HepG2 (cell line): ENCODE measurements around the gene PIGK. TPM values are rescaled to one million over a fixed set of nuclear protein-coding genes. Genes with fewer than 3 reads are reported as not detected.

Experiments
- ATAC-seq: fragments of 200-7000 bp; cut with Tn5 transposase; 3 replicates; pipeline ENCODE4 v1.9.1; 2020; ENCODE audit warnings: mild to moderate bottlenecking, moderate library complexity
- BruUV-seq: library from RNA; stranded (reverse); fragments of 400-500 nt; replicated peaks from 2 replicates; lab custom pipeline; 2021; lab: Mats Ljungman, UMichigan
- CTCF ChIA-PET: fragments of 300-600 bp; formaldehyde crosslinking; extraction: SDS; loops from one replicate; lab custom pipeline; 2021; ENCODE audit warnings: low total read pairs, inconsistent platforms, low intra/inter-chr PET ratio; lab: Yijun Ruan, JAX
- POLR2A ChIA-PET: fragments of 350-600 bp; sonication (Branson Sonifier 250); formaldehyde crosslinking; loops from one replicate; lab custom pipeline; 2020; ENCODE audit warnings: antibody characterized with exemption, inconsistent platforms; lab: Yijun Ruan, JAX
- DNase-seq: peaks from one replicate; pipeline ENCODE4 v3.0.0-alpha.2; 2015; ENCODE audit warnings: low spot score
- FAIRE-seq: peaks from 3 replicates; lab custom pipeline; 2011; peaks lifted over from hg19 to GRCh38; lab: Jason Lieb, UNC
- H2AFZ ChIP-seq: one replicate; pipeline ENCODE4 v1.6.1; 2011; ENCODE audit warnings: low read length, inconsistent platforms
- H3K27ac ChIP-seq: fragments of 300-600 bp; 3 replicates; pipeline ENCODE4 v1.8.0; 2011; ENCODE audit warnings: mixed run types, mild to moderate bottlenecking, mixed read lengths, low read length, inconsistent platforms; ENCODE audit not compliant: insufficient read depth; ENCODE audit errors: extremely low read length
- H3K27me3 ChIP-seq, 2 experiments: fragments of 200-600 bp in 1 of 2; 2 replicates in 1 of 2; 3 replicates in 1 of 2; pipeline versions ENCODE4 v1.6.0 to v1.8.0; 2011; ENCODE audit warnings: low read length in 2 of 2, mild to moderate bottlenecking in 2 of 2, moderate library complexity in 2 of 2, inconsistent platforms in 1 of 2; ENCODE audit not compliant: insufficient read depth in 2 of 2, control insufficient read depth in 1 of 2
- H3K36me3 ChIP-seq, 2 experiments: fragments of 200-600 bp in 1 of 2; replicated peaks in 1 of 2; 2 replicates in 1 of 2; 3 replicates in 1 of 2; pipeline versions ENCODE4 v1.5.1 to v1.8.0; 2011; ENCODE audit warnings: low read length in 2 of 2, inconsistent platforms in 1 of 2; ENCODE audit not compliant: insufficient read depth in 2 of 2, control insufficient read depth in 1 of 2
- H3K4me1 ChIP-seq: 2 replicates; pipeline ENCODE4 v1.5.1; 2012; ENCODE audit warnings: low read length, inconsistent platforms; ENCODE audit not compliant: insufficient read depth
- H3K4me2 ChIP-seq: 2 replicates; pipeline ENCODE4 v1.6.0; 2011; ENCODE audit warnings: low read depth, low read length, inconsistent platforms
- H3K4me3 ChIP-seq, 3 experiments: fragments of 200-600 bp in 1 of 3; sonication (generic), shearing (Covaris generic) in 1 of 3; replicated peaks in 1 of 3; 2 replicates each; pipeline ENCODE4 v1.5.1; 2011 to 2016; ENCODE audit warnings: low read length in 3 of 3, inconsistent platforms in 2 of 3, low read depth in 2 of 3, mild to moderate bottlenecking in 2 of 3, control low read depth in 1 of 3, mixed read lengths in 1 of 3; ENCODE audit not compliant: insufficient read depth in 1 of 3
- H3K79me2 ChIP-seq: one replicate; pipeline ENCODE4 v1.6.1; 2011; ENCODE audit warnings: low read length, inconsistent platforms; ENCODE audit not compliant: insufficient read depth
- H3K9ac ChIP-seq: 2 replicates; pipeline ENCODE4 v1.6.0; 2011; ENCODE audit warnings: mild to moderate bottlenecking, low read depth, low read length, inconsistent platforms; ENCODE audit not compliant: insufficient read depth
- H3K9me3 ChIP-seq: 2 replicates; pipeline ENCODE4 v1.5.1; 2012; ENCODE audit warnings: mild to moderate bottlenecking, low read length
- H4K20me1 ChIP-seq: 2 replicates; pipeline ENCODE4 v1.6.0; 2011; ENCODE audit warnings: inconsistent platforms, mild to moderate bottlenecking, low read length, moderate library complexity; ENCODE audit not compliant: insufficient read depth
- WGBS: methylation state at CpG from one replicate; pipeline ENCODE4 v1.1.6; 2017; ENCODE audit warnings: low lambda C conversion rate; 5-methylcytosine and 5-hydroxymethylcytosine counted together
- in situ Hi-C: cut with HindIII; loops from 2 replicates; pipeline ENCODE4 v1.10.0; 2017; ENCODE audit warnings: low pct_unique_long_range_greater_than_20kb; ENCODE audit not compliant: extremely low pct_ligation_motif_present
- intact Hi-C: fragments of 100-400 bp; cut with micrococcal nuclease; formaldehyde crosslinking; loops from one replicate; pipeline ENCODE4 v1.10.0; 2022; ENCODE audit not compliant: unreplicated experiment
- microRNA-seq: library from miRNA; unstranded; fragments of <30 nt; microRNA quantifications from one replicate; pipeline ENCODE4, GENCODE V29; 2020
- polyA plus RNA-seq, 8 experiments: library from polyadenylated mRNA; depleted of rRNA in 3 of 8; stranded (reverse) in 7 of 8; unstranded in 1 of 8; fragments of >200 nt; fragmentation: Illumina TruSeq in 4 of 8; extraction: Trizol in 4 of 8; gene quantifications; 2 replicates each; pipeline versions ENCODE4 v1.2.1 to v1.2.3, GENCODE V29; 2011 to 2016; ENCODE audit warnings: low read depth in 4 of 8, missing spikeins in 1 of 8, mixed read lengths in 1 of 8; ENCODE audit not compliant: insufficient read depth in 1 of 8
- small RNA-seq, 3 experiments: library from RNA; depleted of rRNA; stranded (forward); fragments of <200 nt; gene quantifications; one replicate each; pipeline ENCODE3, GENCODE V24; 2012; ENCODE audit warnings: low read depth in 2 of 3, low replicate concordance in 1 of 3; ENCODE audit not compliant: insufficient read length in 3 of 3, insufficient read depth in 2 of 3
- total RNA-seq, 5 experiments: library from RNA; depleted of rRNA; stranded (reverse); fragments of >200 nt; fragmentation: Illumina TruSeq; extraction: Trizol; gene quantifications; 2 replicates each; pipeline ENCODE4 v1.2.3, GENCODE V29; 2016; ENCODE audit warnings: low read depth in 1 of 5
- TF ChIP-seq, protein P1 (sequence below): sonication (generic); formaldehyde crosslinking; conservative IDR thresholded peaks from 2 replicates; pipeline ENCODE4 v1.8.0; 2022; ENCODE audit warnings: mild to moderate bottlenecking, moderate library complexity, missing genetic modification reagents

The PIGK gene
- total and polyA plus RNA-seq, 2 of the 13 experiments (the other 11 are each of a cell fraction or from before 2014, with no cell fraction given): 14.7 to 38.5 TPM

DNA sequence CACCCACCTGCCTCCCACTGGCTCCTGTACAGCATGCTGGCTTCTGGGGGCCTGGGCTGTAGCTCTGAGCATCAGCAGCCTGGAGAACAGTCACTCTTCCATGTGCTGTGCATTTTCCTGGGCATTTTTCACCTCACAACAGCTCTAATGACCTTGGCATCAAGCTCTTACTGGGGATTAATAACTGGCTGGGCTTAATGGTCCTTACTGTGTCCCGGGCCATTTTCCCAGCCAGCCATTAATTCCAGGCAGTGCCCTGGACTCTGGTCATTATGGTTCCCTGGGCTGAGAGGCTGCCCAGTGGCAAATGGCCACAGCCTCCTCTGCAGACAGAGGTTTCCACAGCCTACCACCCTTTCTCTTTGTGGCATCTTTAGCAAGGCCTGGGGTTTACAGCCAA, 180.1 kb downstream of the PIGK start:
- no peak overlapping the region for H2AFZ ChIP-seq
- H3K4me2 ChIP-seq: no peak overlapping the region
- TF ChIP-seq, protein P1, sequence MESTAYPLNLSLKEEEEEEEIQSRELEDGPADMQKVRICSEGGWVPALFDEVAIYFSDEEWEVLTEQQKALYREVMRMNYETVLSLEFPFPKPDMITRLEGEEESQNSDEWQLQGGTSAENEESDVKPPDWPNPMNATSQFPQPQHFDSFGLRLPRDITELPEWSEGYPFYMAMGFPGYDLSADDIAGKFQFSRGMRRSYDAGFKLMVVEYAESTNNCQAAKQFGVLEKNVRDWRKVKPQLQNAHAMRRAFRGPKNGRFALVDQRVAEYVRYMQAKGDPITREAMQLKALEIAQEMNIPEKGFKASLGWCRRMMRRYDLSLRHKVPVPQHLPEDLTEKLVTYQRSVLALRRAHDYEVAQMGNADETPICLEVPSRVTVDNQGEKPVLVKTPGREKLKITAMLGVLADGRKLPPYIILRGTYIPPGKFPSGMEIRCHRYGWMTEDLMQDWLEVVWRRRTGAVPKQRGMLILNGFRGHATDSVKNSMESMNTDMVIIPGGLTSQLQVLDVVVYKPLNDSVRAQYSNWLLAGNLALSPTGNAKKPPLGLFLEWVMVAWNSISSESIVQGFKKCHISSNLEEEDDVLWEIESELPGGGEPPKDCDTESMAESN (CRISPR knock-in tag): no peak
- H3K79me2 ChIP-seq: no peaks in the 10 kb centered on the region
- intact Hi-C loops (no loop called here), in situ Hi-C loops (no loop called here)
- ATAC-seq (no peak), DNase-seq (no peak), FAIRE-seq (no peak)
- no peaks in the 10 kb centered on the region for H3K4me1 ChIP-seq
- H3K4me3 ChIP-seq: no peak overlapping the region
- no peak overlapping the region for H3K9ac ChIP-seq
- 0% methylated on average over 1 of the region's 1 CpG for WGBS
- CTCF ChIA-PET: no interaction called here
- no peaks in the 10 kb centered on the region for H3K9me3 ChIP-seq
- no peaks in the 10 kb centered on the region; the same call in 1 of the 2 replicates for H4K20me1 ChIP-seq
- no TSS peak for BruUV-seq
- no peaks in the 10 kb centered on the region for H3K27me3 ChIP-seq
- H3K27ac ChIP-seq: no peak overlapping the region
- POLR2A ChIA-PET: no interaction called here
- no peaks in the 10 kb centered on the region for H3K36me3 ChIP-seq

Small RNA genes within 50 kb of the gene (microRNA-seq; reads per million reads assigned to microRNA genes)
- gene MIR7156: not detected

Small RNA genes within 50 kb of the gene (small RNA-seq; reads per million reads assigned to genes)
- 0 reads per million in 3 experiments for gene MIR7156

Other genes starting within 250 kb of the PIGK start
- not detected in 2 replicates for gene AK5, start 62.6 kb upstream of the PIGK start, total RNA-seq (2016; rRNA removed; fragmentation: Illumina TruSeq; extraction: Trizol)
- not detected in 2 replicates for gene AK5, start 62.6 kb upstream of the PIGK start, polyA plus RNA-seq (2011; rRNA removed)